ENCODE results near the gene MATN3. TPM values are rescaled to one million over a fixed set of nuclear protein-coding genes. Genes with fewer than 3 reads are reported as not detected.

Gene MATN3
- total and polyA plus RNA-seq, 2 of the 13 experiments (the other 11 are each of a cell fraction or from before 2014, with no cell fraction given), result 36.1 to 208 TPM

DNA sequence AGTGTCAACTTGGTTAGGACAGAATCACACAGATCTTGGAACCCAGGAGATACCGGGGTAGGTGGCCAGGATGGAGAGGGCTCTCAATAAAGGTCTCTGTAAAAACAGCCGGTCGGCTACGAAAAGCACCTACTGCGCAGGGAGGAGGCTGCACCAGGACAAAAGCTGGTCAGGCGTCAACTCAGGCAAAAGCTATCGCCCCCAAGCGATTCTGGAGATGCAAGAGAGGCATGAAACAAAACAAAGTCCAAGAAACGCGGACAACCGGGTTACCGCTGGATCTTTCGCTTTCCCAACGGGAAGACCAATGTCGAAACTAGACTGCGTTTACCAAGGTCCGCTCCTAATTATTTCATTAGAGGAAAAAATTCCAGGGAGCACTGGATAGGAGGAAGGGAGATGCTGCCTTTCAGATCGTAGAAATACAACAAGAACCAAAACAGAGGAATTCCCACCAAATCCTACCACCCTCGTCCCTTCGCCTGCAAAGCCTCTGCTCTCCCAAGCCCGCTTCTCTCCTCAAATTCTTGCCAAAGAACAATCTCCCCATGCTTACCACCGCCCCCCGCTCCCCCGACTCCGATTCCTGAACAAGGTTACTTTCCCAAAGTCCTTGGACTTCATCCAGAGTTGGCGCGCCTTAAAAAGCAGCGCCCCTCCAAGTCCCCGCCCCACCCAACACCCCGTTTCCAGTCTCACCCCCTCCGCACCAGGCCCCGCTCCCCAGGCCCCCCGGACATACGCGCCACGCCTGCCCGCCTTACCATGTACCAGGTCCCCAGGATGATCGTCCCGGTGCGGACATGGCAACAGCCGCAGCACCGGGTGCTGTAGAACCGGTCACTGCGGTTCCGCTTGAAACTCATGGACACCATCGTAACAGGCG lies 38.4 kb upstream of the MATN3 start (continued):
- TF ChIP-seq, protein P1, sequence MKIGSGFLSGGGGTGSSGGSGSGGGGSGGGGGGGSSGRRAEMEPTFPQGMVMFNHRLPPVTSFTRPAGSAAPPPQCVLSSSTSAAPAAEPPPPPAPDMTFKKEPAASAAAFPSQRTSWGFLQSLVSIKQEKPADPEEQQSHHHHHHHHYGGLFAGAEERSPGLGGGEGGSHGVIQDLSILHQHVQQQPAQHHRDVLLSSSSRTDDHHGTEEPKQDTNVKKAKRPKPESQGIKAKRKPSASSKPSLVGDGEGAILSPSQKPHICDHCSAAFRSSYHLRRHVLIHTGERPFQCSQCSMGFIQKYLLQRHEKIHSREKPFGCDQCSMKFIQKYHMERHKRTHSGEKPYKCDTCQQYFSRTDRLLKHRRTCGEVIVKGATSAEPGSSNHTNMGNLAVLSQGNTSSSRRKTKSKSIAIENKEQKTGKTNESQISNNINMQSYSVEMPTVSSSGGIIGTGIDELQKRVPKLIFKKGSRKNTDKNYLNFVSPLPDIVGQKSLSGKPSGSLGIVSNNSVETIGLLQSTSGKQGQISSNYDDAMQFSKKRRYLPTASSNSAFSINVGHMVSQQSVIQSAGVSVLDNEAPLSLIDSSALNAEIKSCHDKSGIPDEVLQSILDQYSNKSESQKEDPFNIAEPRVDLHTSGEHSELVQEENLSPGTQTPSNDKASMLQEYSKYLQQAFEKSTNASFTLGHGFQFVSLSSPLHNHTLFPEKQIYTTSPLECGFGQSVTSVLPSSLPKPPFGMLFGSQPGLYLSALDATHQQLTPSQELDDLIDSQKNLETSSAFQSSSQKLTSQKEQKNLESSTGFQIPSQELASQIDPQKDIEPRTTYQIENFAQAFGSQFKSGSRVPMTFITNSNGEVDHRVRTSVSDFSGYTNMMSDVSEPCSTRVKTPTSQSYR (CRISPR knock-in tag; IDR thresholded peaks at IDR 0.05; ENCODE audit: borderline replicate concordance), result no peak
- TF ChIP-seq ZNF607 (CRISPR knock-in tag; IDR thresholded peaks at IDR 0.05; ENCODE audit: borderline replicate concordance) (0 out of 2 replicates have a peak, but pooled peaks have one; percentile 75), CHCHD3 (CRISPR knock-in tag; IDR thresholded peaks at IDR 0.05) (no peak), ZNF383 (CRISPR knock-in tag; IDR thresholded peaks at IDR 0.05; ENCODE audit: borderline replicate concordance) (no peak), DNMT3B (CRISPR knock-in tag; conservative IDR thresholded peaks at IDR 0.05) (peak; percentile 1; the same call in 1 of the 2 replicates), MZF1 (CRISPR knock-in tag; IDR thresholded peaks at IDR 0.05; ENCODE audit: borderline replicate concordance) (no peak)
- TF ChIP-seq, protein P2, sequence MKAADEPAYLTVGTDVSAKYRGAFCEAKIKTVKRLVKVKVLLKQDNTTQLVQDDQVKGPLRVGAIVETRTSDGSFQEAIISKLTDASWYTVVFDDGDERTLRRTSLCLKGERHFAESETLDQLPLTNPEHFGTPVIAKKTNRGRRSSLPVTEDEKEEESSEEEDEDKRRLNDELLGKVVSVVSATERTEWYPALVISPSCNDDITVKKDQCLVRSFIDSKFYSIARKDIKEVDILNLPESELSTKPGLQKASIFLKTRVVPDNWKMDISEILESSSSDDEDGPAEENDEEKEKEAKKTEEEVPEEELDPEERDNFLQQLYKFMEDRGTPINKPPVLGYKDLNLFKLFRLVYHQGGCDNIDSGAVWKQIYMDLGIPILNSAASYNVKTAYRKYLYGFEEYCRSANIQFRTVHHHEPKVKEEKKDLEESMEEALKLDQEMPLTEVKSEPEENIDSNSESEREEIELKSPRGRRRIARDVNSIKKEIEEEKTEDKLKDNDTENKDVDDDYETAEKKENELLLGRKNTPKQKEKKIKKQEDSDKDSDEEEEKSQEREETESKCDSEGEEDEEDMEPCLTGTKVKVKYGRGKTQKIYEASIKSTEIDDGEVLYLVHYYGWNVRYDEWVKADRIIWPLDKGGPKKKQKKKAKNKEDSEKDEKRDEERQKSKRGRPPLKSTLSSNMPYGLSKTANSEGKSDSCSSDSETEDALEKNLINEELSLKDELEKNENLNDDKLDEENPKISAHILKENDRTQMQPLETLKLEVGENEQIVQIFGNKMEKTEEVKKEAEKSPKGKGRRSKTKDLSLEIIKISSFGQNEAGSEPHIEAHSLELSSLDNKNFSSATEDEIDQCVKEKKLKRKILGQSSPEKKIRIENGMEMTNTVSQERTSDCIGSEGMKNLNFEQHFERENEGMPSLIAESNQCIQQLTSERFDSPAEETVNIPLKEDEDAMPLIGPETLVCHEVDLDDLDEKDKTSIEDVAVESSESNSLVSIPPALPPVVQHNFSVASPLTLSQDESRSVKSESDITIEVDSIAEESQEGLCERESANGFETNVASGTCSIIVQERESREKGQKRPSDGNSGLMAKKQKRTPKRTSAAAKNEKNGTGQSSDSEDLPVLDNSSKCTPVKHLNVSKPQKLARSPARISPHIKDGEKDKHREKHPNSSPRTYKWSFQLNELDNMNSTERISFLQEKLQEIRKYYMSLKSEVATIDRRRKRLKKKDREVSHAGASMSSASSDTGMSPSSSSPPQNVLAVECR (CRISPR knock-in tag; IDR thresholded peaks at IDR 0.05; ENCODE audit: borderline replicate concordance), result 0 out of 2 replicates have a peak, but pooled peaks have one; percentile 48
- TF ChIP-seq, protein P3, sequence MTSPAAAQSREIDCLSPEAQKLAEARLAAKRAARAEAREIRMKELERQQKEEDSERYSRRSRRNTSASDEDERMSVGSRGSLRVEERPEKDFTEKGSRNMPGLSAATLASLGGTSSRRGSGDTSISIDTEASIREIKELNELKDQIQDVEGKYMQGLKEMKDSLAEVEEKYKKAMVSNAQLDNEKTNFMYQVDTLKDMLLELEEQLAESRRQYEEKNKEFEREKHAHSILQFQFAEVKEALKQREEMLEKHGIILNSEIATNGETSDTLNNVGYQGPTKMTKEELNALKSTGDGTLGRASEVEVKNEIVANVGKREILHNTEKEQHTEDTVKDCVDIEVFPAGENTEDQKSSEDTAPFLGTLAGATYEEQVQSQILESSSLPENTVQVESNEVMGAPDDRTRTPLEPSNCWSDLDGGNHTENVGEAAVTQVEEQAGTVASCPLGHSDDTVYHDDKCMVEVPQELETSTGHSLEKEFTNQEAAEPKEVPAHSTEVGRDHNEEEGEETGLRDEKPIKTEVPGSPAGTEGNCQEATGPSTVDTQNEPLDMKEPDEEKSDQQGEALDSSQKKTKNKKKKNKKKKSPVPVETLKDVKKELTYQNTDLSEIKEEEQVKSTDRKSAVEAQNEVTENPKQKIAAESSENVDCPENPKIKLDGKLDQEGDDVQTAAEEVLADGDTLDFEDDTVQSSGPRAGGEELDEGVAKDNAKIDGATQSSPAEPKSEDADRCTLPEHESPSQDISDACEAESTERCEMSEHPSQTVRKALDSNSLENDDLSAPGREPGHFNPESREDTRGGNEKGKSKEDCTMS (CRISPR knock-in tag; conservative IDR thresholded peaks at IDR 0.05), result no peak
- TF ChIP-seq, protein P4, sequence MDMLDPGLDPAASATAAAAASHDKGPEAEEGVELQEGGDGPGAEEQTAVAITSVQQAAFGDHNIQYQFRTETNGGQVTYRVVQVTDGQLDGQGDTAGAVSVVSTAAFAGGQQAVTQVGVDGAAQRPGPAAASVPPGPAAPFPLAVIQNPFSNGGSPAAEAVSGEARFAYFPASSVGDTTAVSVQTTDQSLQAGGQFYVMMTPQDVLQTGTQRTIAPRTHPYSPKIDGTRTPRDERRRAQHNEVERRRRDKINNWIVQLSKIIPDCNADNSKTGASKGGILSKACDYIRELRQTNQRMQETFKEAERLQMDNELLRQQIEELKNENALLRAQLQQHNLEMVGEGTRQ (IDR thresholded peaks at IDR 0.05; ENCODE audit: low read depth, low read length), result no peak
- TF ChIP-seq, protein P4 (CRISPR knock-in tag; IDR thresholded peaks at IDR 0.05; ENCODE audit: borderline replicate concordance), result no peak
- TF ChIP-seq, protein P5, sequence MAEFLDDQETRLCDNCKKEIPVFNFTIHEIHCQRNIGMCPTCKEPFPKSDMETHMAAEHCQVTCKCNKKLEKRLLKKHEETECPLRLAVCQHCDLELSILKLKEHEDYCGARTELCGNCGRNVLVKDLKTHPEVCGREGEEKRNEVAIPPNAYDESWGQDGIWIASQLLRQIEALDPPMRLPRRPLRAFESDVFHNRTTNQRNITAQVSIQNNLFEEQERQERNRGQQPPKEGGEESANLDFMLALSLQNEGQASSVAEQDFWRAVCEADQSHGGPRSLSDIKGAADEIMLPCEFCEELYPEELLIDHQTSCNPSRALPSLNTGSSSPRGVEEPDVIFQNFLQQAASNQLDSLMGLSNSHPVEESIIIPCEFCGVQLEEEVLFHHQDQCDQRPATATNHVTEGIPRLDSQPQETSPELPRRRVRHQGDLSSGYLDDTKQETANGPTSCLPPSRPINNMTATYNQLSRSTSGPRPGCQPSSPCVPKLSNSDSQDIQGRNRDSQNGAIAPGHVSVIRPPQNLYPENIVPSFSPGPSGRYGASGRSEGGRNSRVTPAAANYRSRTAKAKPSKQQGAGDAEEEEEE (CRISPR knock-in tag; IDR thresholded peaks at IDR 0.05; ENCODE audit: borderline replicate concordance), result no peak

All from HepG2 (cell line).